ENCODE results near the gene CLDND2.

Gene CLDND2

GRCh38 chr19:51337141-51337860 lies 31.5 kb downstream of the CLDND2 start:
- Mint-ChIP-seq H3K4me3 (no peak overlapping the region), H3K36me3 (ENCODE audit: low read depth) (no peaks in the 10 kb centered on the region), H3K27me3 (peaks cover 3% of the 10 kb centered on the region), H3K4me1 (ENCODE audit: low read depth) (peaks cover 16% of the 10 kb centered on the region), H3K9me3 (peaks cover 2% of the 10 kb centered on the region), H3K27ac (no peak overlapping the region)
- no peak for DNase-seq

- Mint-ChIP-seq H3K27me3 (peaks cover 23% of the 10 kb centered on the region), H3K27ac (no peak overlapping the region), H3K4me3 (no peak overlapping the region), H3K36me3 (ENCODE audit: low read depth) (peaks cover 5% of the 10 kb centered on the region), H3K9me3 (peaks cover 2% of the 10 kb centered on the region), H3K4me1 (ENCODE audit: low read depth) (peaks cover 6% of the 10 kb centered on the region)
- no peak for DNase-seq
Measured at GRCh38 chr19:51333836-51334460, 34.9 kb downstream of the CLDND2 start.

- no peak for DNase-seq
- Mint-ChIP-seq H3K4me3 (no peak overlapping the region), H3K27me3 (peaks cover 45% of the 10 kb centered on the region), H3K4me1 (ENCODE audit: low read depth) (peaks cover 7% of the 10 kb centered on the region), H3K9me3 (peaks cover 2% of the 10 kb centered on the region), H3K27ac (no peak overlapping the region), H3K36me3 (ENCODE audit: low read depth) (peaks cover 5% of the 10 kb centered on the region)
Measured at GRCh38 chr19:51331716-51332115, 37.1 kb downstream of the CLDND2 start.

GRCh38 chr19:51331193-51331592 lies 37.6 kb downstream of the CLDND2 start:
- H3K27me3 Mint-ChIP-seq: peaks cover 50% of the 10 kb centered on the region
- H3K9me3 Mint-ChIP-seq: peaks cover 2% of the 10 kb centered on the region
- peaks cover 7% of the 10 kb centered on the region for H3K4me1 Mint-ChIP-seq (ENCODE audit: low read depth)
- no peak overlapping the region for H3K4me3 Mint-ChIP-seq
- H3K27ac Mint-ChIP-seq: no peak overlapping the region
- no peak for DNase-seq
- H3K36me3 Mint-ChIP-seq (ENCODE audit: low read depth): peaks cover 5% of the 10 kb centered on the region

- Mint-ChIP-seq H3K36me3 (ENCODE audit: low read depth) (peaks cover 5% of the 10 kb centered on the region), H3K27ac (no peak overlapping the region), H3K9me3 (peaks cover 2% of the 10 kb centered on the region), H3K4me1 (ENCODE audit: low read depth) (peaks cover 10% of the 10 kb centered on the region), H3K4me3 (no peak overlapping the region), H3K27me3 (peaks cover 58% of the 10 kb centered on the region)
- no peak for DNase-seq
Measured at GRCh38 chr19:51330366-51330765, 38.4 kb downstream of the CLDND2 start.

- H3K27me3 Mint-ChIP-seq: peaks cover 68% of the 10 kb centered on the region
- H3K36me3 Mint-ChIP-seq (ENCODE audit: low read depth): peaks cover 5% of the 10 kb centered on the region
- no peak overlapping the region for H3K27ac Mint-ChIP-seq
- no peak for DNase-seq
- no peak overlapping the region for H3K4me3 Mint-ChIP-seq
- H3K9me3 Mint-ChIP-seq: peaks cover 2% of the 10 kb centered on the region
- peaks cover 10% of the 10 kb centered on the region for H3K4me1 Mint-ChIP-seq (ENCODE audit: low read depth)
Measured at GRCh38 chr19:51329411-51329810, 39.4 kb downstream of the CLDND2 start.

- peaks cover 2% of the 10 kb centered on the region for H3K9me3 Mint-ChIP-seq
- DNase-seq: peak; percentile 71
- peak overlapping the region; percentile 52 for H3K4me3 Mint-ChIP-seq
Measured at GRCh38 chr19:51327066-51328001, 41.5 kb downstream of the CLDND2 start.

GRCh38 chr19:51326216-51327065 lies 42.4 kb downstream of the CLDND2 start:
- H3K9me3 Mint-ChIP-seq: peaks cover 2% of the 10 kb centered on the region
- H3K27me3 Mint-ChIP-seq: peaks cover 81% of the 10 kb centered on the region
- H3K4me3 Mint-ChIP-seq: no peak overlapping the region
- H3K4me1 Mint-ChIP-seq (ENCODE audit: low read depth): peaks cover 10% of the 10 kb centered on the region
- peaks cover 2% of the 10 kb centered on the region for H3K36me3 Mint-ChIP-seq (ENCODE audit: low read depth)
- no peak overlapping the region for H3K27ac Mint-ChIP-seq
- no peak for DNase-seq

More at GRCh38 chr19:51327066-51328001, 41.5 kb downstream of the CLDND2 start:
- peaks cover 87% of the 10 kb centered on the region for H3K27me3 Mint-ChIP-seq
- H3K4me1 Mint-ChIP-seq (ENCODE audit: low read depth): peaks cover 10% of the 10 kb centered on the region
- H3K36me3 Mint-ChIP-seq (ENCODE audit: low read depth): peaks cover 5% of the 10 kb centered on the region
- no peak overlapping the region for H3K27ac Mint-ChIP-seq

- DNase-seq: no peak
- Mint-ChIP-seq H3K27ac (no peak overlapping the region), H3K4me3 (no peak overlapping the region), H3K4me1 (ENCODE audit: low read depth) (peaks cover 10% of the 10 kb centered on the region), H3K9me3 (no peaks in the 10 kb centered on the region), H3K36me3 (ENCODE audit: low read depth) (no peaks in the 10 kb centered on the region), H3K27me3 (peaks cover 82% of the 10 kb centered on the region)
Measured at GRCh38 chr19:51325161-51325976, 43.4 kb downstream of the CLDND2 start.

- no peak overlapping the region for H3K27ac Mint-ChIP-seq
- H3K36me3 Mint-ChIP-seq (ENCODE audit: low read depth): no peaks in the 10 kb centered on the region
Measured at GRCh38 chr19:51324167-51324481, 44.7 kb downstream of the CLDND2 start.

GRCh38 chr19:51323481-51324166 lies 45.2 kb downstream of the CLDND2 start:
- H3K36me3 Mint-ChIP-seq (ENCODE audit: low read depth): no peaks in the 10 kb centered on the region
- no peaks in the 10 kb centered on the region for H3K9me3 Mint-ChIP-seq
- H3K4me3 Mint-ChIP-seq: no peak overlapping the region
- peaks cover 10% of the 10 kb centered on the region for H3K4me1 Mint-ChIP-seq (ENCODE audit: low read depth)
- no peak for DNase-seq
- peaks cover 79% of the 10 kb centered on the region for H3K27me3 Mint-ChIP-seq
- no peak overlapping the region for H3K27ac Mint-ChIP-seq

More at GRCh38 chr19:51324167-51324481, 44.7 kb downstream of the CLDND2 start:
- no peaks in the 10 kb centered on the region for H3K9me3 Mint-ChIP-seq
- peaks cover 10% of the 10 kb centered on the region for H3K4me1 Mint-ChIP-seq (ENCODE audit: low read depth)
- no peak for DNase-seq
- no peak overlapping the region for H3K4me3 Mint-ChIP-seq
- peaks cover 79% of the 10 kb centered on the region for H3K27me3 Mint-ChIP-seq

- no peaks in the 10 kb centered on the region for H3K9me3 Mint-ChIP-seq
- no peak overlapping the region for H3K4me3 Mint-ChIP-seq
- DNase-seq: no peak
- no peak overlapping the region for H3K27ac Mint-ChIP-seq
- peaks cover 72% of the 10 kb centered on the region for H3K27me3 Mint-ChIP-seq
- H3K4me1 Mint-ChIP-seq (ENCODE audit: low read depth): peaks cover 3% of the 10 kb centered on the region
- no peaks in the 10 kb centered on the region for H3K36me3 Mint-ChIP-seq (ENCODE audit: low read depth)
Measured at GRCh38 chr19:51321799-51322198, 47.0 kb downstream of the CLDND2 start.

GRCh38 chr19:51320280-51320657 lies 48.5 kb downstream of the CLDND2 start:
- H3K4me1 Mint-ChIP-seq (ENCODE audit: low read depth): no peaks in the 10 kb centered on the region

More at GRCh38 chr19:51320280-51320657, 48.5 kb downstream of the CLDND2 start:
- H3K36me3 Mint-ChIP-seq (ENCODE audit: low read depth): no peaks in the 10 kb centered on the region
- no peak for DNase-seq
- no peak overlapping the region for H3K4me3 Mint-ChIP-seq
- H3K9me3 Mint-ChIP-seq: peaks cover 2% of the 10 kb centered on the region
- no peak overlapping the region for H3K27ac Mint-ChIP-seq
- H3K27me3 Mint-ChIP-seq: peaks cover 59% of the 10 kb centered on the region

All from activated T-cell treated with anti-CD3 and anti-CD28 coated beads, Interleukin-2, amount 50 U/mL, for 24 hours (primary cell).